Fibroblast of villous mesenchyme (primary cell): ENCODE results near the gene LRP10. TPM values are rescaled to one million over a fixed set of nuclear protein-coding genes. Genes with fewer than 3 reads are reported as not detected.

ENCODE experiments used
- DNase-seq: peaks from one replicate; pipeline ENCODE4 v3.0.0-alpha.2; 2010; ENCODE audit warnings: low read depth
- H3K4me3 ChIP-seq: 2 replicates; pipeline ENCODE4 v1.5.1; 2011; ENCODE audit warnings: low read depth, mild to moderate bottlenecking, low read length
- total RNA-seq: library from RNA; depleted of rRNA; stranded (reverse); fragments of >200 nt; gene quantifications from 2 replicates; pipeline ENCODE4 v1.2.3, GENCODE V29; 2012
- TF ChIP-seq, protein P1 (sequence below): IDR thresholded peaks from 2 replicates; pipeline ENCODE4 v1.5.1; 2012; ENCODE audit warnings: low read depth, mild to moderate bottlenecking, low read length; ENCODE audit not compliant: insufficient read depth

LRP10 gene
- total RNA-seq, 1 donor, result 104 TPM

DNA sequence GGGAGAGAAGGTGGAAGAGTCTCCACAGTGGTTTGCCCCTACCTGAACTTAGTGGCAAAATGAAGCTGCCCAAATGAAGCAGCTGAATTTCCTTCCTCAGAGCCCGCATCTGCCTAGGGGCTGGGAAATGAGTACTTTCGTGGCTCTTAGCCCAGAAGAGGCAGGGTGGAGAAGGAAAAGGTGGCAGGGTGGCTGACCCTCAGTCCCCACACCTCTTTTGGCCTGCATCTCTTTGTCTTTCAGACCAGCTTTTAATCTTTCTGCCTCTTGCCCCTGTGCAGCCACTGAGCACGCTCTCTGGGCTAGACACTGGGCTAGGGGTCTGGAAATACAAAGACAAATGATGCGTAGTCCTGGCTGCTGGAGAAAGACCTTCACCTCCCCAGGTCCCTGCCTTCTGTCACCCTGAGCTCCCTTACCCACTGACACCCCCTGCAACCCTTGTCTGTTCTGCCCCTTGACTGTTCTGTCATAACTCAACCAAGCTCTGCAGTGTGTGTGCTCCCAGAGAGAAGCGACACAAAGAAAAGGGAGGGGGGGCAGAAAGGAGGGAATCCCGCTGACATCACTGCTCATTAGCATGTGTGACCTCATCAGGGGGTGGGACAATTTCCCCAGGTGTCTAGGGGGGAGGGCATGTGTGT, 11.1 kb downstream of the LRP10 start:
- TF ChIP-seq, protein P1, sequence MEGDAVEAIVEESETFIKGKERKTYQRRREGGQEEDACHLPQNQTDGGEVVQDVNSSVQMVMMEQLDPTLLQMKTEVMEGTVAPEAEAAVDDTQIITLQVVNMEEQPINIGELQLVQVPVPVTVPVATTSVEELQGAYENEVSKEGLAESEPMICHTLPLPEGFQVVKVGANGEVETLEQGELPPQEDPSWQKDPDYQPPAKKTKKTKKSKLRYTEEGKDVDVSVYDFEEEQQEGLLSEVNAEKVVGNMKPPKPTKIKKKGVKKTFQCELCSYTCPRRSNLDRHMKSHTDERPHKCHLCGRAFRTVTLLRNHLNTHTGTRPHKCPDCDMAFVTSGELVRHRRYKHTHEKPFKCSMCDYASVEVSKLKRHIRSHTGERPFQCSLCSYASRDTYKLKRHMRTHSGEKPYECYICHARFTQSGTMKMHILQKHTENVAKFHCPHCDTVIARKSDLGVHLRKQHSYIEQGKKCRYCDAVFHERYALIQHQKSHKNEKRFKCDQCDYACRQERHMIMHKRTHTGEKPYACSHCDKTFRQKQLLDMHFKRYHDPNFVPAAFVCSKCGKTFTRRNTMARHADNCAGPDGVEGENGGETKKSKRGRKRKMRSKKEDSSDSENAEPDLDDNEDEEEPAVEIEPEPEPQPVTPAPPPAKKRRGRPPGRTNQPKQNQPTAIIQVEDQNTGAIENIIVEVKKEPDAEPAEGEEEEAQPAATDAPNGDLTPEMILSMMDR, result no peak
- DNase-seq, result peak; percentile 37
- no peak overlapping the region for H3K4me3 ChIP-seq

DNA sequence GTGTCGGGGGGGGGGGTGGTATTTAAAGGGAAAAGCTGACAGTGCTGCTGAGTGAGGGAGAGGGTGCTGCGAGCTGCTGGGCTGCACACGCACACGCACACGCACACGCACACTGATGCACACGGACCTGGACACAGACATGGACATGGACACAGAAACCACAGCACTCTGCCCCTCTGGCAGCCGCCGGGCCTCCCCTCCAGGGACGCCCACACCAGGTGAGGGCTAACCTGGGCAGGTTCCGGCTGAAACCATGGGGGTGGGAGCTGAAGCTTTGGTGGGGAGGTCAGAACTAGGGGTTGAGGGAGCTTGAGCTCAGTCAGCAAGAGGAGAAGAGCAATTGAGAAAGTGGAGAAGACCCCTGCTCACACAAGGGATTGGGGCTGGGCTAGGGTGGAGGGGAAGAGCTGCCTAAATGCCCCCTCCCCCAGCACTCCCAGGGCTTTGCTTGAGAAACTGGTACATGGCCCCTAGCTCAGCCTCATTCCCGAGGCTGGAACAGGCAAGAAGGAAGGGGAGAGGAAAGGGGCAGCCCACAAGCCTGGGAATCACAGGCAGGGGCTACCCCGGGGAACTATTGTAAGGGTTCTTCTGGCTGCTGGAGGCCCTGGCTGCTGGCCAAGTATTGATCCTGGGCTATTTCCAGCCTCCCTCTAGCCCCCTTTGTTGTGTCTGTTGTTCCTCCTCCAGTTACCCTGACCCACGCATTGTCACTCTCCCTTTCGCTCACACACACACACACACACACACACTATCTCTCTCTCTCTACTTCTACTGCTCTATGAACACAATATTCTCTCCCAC, 11.8 kb downstream of the LRP10 start, which contains the start of gene REM2:
Gene REM2 (plus strand): TSS at position 50 of the 804 bp plus-strand sequence. CDS start 66 bp downstream, at position 116.
- H3K4me3 ChIP-seq, result no peak within 1 kb of the TSS
- TF ChIP-seq, protein P1, result no peak
- DNase-seq, result no peak

DNA sequence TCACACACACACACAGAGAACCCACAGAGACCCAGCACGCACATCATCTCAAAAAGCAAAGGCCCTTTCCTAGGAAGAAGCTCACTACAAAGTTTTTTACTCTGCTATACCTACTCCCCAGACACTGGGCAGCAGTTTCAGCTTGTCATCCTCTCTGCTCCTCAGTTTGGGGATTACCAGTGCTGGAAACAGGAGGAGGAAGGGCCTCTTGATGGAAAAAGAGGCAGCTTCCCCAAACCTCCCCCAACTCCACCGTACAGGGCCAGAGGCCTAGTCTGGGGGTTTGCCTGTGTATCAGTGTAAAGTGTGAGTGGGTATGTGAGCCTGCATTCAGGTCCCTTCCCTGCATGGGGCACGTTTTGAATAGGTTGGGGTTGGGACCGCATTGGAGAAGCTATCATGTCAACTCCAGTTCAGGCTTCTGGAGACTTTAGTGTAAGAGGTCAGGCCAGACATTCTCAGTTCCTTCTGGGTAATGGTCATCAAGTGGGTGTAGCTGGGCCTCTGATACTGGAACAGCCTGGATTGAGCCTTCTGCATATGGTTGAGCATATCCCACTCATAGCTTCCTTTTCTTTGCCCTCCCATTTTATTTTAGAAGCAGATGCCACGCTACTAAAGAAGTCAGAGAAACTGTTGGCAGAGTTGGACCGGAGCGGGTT, 12.7 kb downstream of the LRP10 start:
- TF ChIP-seq, protein P1, result no peak
- H3K4me3 ChIP-seq, result no peak overlapping the region
- DNase-seq, result no peak

DNA sequence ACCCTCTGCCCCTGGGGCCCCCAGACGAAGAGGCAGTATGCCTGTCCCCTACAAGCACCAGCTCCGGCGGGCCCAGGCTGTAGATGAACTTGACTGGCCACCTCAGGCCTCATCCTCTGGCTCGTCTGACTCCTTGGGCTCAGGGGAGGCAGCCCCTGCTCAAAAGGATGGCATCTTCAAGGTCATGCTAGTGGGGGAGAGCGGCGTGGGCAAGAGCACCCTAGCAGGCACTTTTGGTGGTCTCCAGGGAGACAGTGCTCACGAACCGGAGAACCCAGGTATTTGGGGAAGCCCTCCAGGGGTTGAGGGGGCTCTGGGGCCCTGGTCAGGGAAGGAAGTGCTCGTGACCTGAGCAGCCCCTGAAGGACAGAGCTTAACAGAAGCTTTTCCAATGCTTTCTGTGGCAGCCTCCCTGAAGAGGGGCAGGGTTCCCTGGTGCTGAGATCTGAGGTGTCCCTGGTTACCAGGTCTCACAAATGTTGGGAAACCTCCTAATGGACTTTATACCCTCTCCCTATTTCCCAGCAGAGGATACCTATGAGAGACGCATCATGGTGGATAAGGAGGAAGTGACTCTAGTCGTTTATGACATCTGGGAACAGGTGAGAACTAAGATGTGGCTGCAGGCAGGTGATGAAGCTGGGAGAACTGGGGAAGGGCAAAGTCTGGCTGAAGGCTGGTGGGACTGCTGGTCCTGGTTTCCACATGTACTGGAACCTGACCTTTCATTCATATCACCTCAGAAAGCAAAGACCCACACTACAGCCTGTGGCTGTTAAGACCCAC, 13.4 kb downstream of the LRP10 start:
- TF ChIP-seq, protein P1, result no peak
- DNase-seq, result no peak
- no peak overlapping the region for H3K4me3 ChIP-seq

- DNase-seq, result no peak
- H3K4me3 ChIP-seq, result peak overlapping the region; percentile 76
- TF ChIP-seq, protein P1, result no peak
Measured at GRCh38 chr14:22885975-22886374, 14.4 kb downstream of the LRP10 start.

DNA sequence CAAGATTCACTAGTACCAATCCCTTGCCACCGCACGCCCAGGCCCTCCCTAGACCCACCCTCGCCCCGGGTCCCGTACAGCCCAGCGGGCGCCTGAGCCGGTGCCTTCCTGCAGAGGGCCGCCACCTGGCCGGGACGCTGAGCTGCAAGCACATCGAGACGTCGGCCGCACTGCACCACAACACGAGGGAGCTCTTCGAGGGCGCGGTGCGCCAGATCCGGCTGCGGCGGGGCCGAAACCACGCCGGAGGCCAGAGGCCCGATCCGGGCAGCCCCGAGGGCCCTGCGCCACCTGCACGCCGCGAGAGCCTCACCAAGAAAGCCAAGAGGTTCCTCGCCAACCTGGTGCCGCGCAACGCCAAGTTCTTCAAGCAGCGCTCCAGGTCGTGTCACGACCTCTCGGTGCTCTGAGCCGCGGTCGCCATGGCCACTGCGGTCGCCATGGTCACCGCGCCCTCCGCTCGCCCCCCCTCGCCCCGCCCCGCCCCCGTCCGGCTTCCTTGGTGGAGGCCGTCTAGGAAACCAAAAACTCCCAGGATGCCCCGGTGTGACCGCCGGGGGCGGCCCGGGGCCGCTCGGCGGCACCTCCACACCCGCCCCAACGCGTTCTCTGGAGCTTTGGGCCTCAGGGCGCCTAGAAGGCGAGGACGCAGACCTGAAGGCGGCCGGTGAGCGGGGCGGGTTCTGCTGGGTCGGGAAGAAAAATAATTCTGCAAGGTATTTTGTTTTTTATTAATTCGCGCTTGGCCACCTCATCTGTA, 15.1 kb downstream of the LRP10 start:
- peak overlapping the region; percentile 76 for H3K4me3 ChIP-seq
- DNase-seq, result peak; percentile 69
- TF ChIP-seq, protein P1, result peak; percentile 7
